Sigmoid colon (tissue), 7 donors: ENCODE results near the gene USP50. TPM values are rescaled to one million over a fixed set of nuclear protein-coding genes. Genes with fewer than 3 reads are reported as not detected.
"Not testable (repeated sequence)": the region's sequence is repeated elsewhere in the genome, so short reads cannot be mapped to it uniquely, and the experiment has no call there.

Experiments used
- DNase-seq: peaks from one replicate; pipeline ENCODE4 v3.0.0-alpha.2; 2019
- H3K27ac ChIP-seq, 4 donors: fragments of 200-600 bp; sonication (generic); one replicate each; pipeline ENCODE4 v1.5.1; 2016 to 2019; ENCODE audit warnings: mild to moderate bottlenecking in 1 of 4
- H3K27me3 ChIP-seq, 3 donors: fragments of 200-600 bp; sonication (generic); one replicate each; pipeline ENCODE4 v1.5.1; 2019; ENCODE audit warnings: mild to moderate bottlenecking in 1 of 3
- H3K36me3 ChIP-seq, 4 donors: fragments of 200-600 bp; sonication (generic); one replicate each; pipeline ENCODE4 v1.5.1; 2016 to 2019
- H3K4me1 ChIP-seq, 4 donors: fragments of 200-600 bp; sonication (generic); one replicate each; pipeline ENCODE4 v1.5.1; 2017 to 2019
- H3K4me3 ChIP-seq, 4 donors: fragments of 200-600 bp; sonication (generic); one replicate each; pipeline ENCODE4 v1.5.1; 2017 to 2019; ENCODE audit warnings: mild to moderate bottlenecking in 2 of 4, moderate library complexity in 1 of 4
- H3K9me3 ChIP-seq, 4 donors: fragments of 200-600 bp in 3 of 4; sonication (generic) in 3 of 4; one replicate each; pipeline versions ENCODE4 v1.5.1 to v1.6.1; 2013 to 2019
- CTCF ChIP-seq, 4 experiments: fragments of 450-650 bp in 3 of 4; fragments of 200-600 bp in 1 of 4; IDR thresholded peaks; one replicate each; pipeline ENCODE4 v1.5.1; 2016 to 2019; ENCODE audit warnings: antibody characterized with exemption in 4 of 4, mild to moderate bottlenecking in 3 of 4, moderate library complexity in 2 of 4
- EP300 ChIP-seq, 4 donors: sonication (generic); formaldehyde crosslinking; IDR thresholded peaks; one replicate each; pipeline ENCODE4 v1.6.1; 2017; ENCODE audit warnings: antibody characterized with exemption in 4 of 4
- POLR2A ChIP-seq, 2 donors: fragments of 450-650 bp; IDR thresholded peaks; one replicate each; pipeline ENCODE4 v1.6.1; 2016; ENCODE audit warnings: antibody characterized with exemption in 2 of 2, mild to moderate bottlenecking in 2 of 2, moderate library complexity in 2 of 2
- POLR2AphosphoS5 ChIP-seq, 4 donors: sonication (generic); formaldehyde crosslinking; IDR thresholded peaks; one replicate each; pipeline ENCODE4 v1.6.1; 2017; ENCODE audit warnings: antibody characterized with exemption in 4 of 4
- WGBS, 2 donors: extraction: QIAGEN DNeasy Blood & Tissue Kit; methylation state at CpG; one replicate each; pipeline ENCODE4 v1.1.7; 2013; 5-methylcytosine and 5-hydroxymethylcytosine counted together
- intact Hi-C: fragments of 100-400 bp; cut with DNase I; formaldehyde crosslinking; loops from one replicate; pipeline ENCODE4 v1.15.1; 2023
- polyA plus RNA-seq, 3 donors: library from polyadenylated mRNA; stranded (reverse); fragments of 200-250 nt; gene quantifications; one replicate each; pipeline ENCODE4 v1.2.3, GENCODE V29; 2013
- total RNA-seq, 4 donors: library from RNA; depleted of rRNA; stranded (reverse); fragments of >200 nt; gene quantifications; one replicate each; pipeline ENCODE4 v1.1.0, GENCODE V29; 2016
- donor health status: healthy with polysubstance abuse.
- donor health status: Bipolar disorder and iron deficiency.
- donor health status: healthy.

Gene USP50
- total and polyA plus RNA-seq, 7 donors: not detected

GRCh38 chr15:50496692-50497091 lies 49.8 kb downstream of the USP50 start:
- intact Hi-C loops: no loop called here
- WGBS, 2 donors: 94 to 95% methylated on average over 2 of the region's 2 CpGs
- H3K36me3 ChIP-seq: peaks cover 0 to 98% (median 53%) of the 10 kb centered on the region in 4 donors
- no peak for TF ChIP-seq CTCF (IDR thresholded peaks at IDR 0.05)
- no peak for TF ChIP-seq POLR2AphosphoS5 (IDR thresholded peaks at IDR 0.05)
- TF ChIP-seq POLR2A (IDR thresholded peaks at IDR 0.05): no peak
- TF ChIP-seq EP300 (IDR thresholded peaks at IDR 0.05): no peak
- H3K27ac ChIP-seq: no peak overlapping the region
- no peak overlapping the region for H3K4me3 ChIP-seq
- no peaks in the 10 kb centered on the region for H3K9me3 ChIP-seq
- H3K27me3 ChIP-seq: no peaks in the 10 kb centered on the region
- no peak for DNase-seq
- no peaks in the 10 kb centered on the region for H3K4me1 ChIP-seq

- DNase-seq, H3K27me3 ChIP-seq, H3K27ac ChIP-seq, H3K4me1 ChIP-seq, H3K4me3 ChIP-seq, H3K9me3 ChIP-seq, intact Hi-C loops: not testable (repeated sequence)
- WGBS, 2 donors: 97% methylated on average over 2 of the region's 2 CpGs
- H3K36me3 ChIP-seq: peaks cover 0 to 100% (median 60%) of the 10 kb centered on the region in 4 donors
Measured at GRCh38 chr15:50494547-50494946, 51.9 kb downstream of the USP50 start.

GRCh38 chr15:50493625-50494024 lies 52.8 kb downstream of the USP50 start:
- intact Hi-C loops: no loop called here

GRCh38 chr15:50487287-50487686 lies 59.2 kb downstream of the USP50 start:
- peaks cover 0 to 97% (median 30%) of the 10 kb centered on the region in 4 donors for H3K36me3 ChIP-seq
- no peaks in the 10 kb centered on the region for H3K9me3 ChIP-seq
- intact Hi-C loops: loop anchor here (10.0 kb wide), 1 partner anchor 88 kb away; no protein-coding TSS in a partner anchor
- no peaks in the 10 kb centered on the region for H3K4me1 ChIP-seq
- H3K4me3 ChIP-seq: no peak overlapping the region
- H3K27ac ChIP-seq: no peak overlapping the region
- H3K27me3 ChIP-seq: no peaks in the 10 kb centered on the region
- no peak for DNase-seq
- no peak for TF ChIP-seq POLR2AphosphoS5 (IDR thresholded peaks at IDR 0.05)
- no peak for TF ChIP-seq EP300 (IDR thresholded peaks at IDR 0.05)
- TF ChIP-seq CTCF (IDR thresholded peaks at IDR 0.05): no peak

More at GRCh38 chr15:50493625-50494024, 52.8 kb downstream of the USP50 start:
- TF ChIP-seq POLR2A (IDR thresholded peaks at IDR 0.05): no peak
- no peak for TF ChIP-seq POLR2AphosphoS5 (IDR thresholded peaks at IDR 0.05)
- no peak for TF ChIP-seq EP300 (IDR thresholded peaks at IDR 0.05)
- TF ChIP-seq CTCF (IDR thresholded peaks at IDR 0.05): no peak
- Histone ChIP-seq H3K9me3 (no peaks in the 10 kb centered on the region), H3K4me1 (no peaks in the 10 kb centered on the region), H3K4me3 (no peak overlapping the region), H3K27ac (no peak overlapping the region), H3K27me3 (no peaks in the 10 kb centered on the region), H3K36me3 (peaks cover 0 to 100% (median 56%) of the 10 kb centered on the region in 4 donors)
- 97 to 99% methylated on average over 3 of the region's 3 CpGs for WGBS, 2 donors
- DNase-seq: no peak

GRCh38 chr15:50485389-50485788 lies 61.1 kb downstream of the USP50 start:
- Histone ChIP-seq H3K36me3 (peaks cover 0 to 97% (median 18%) of the 10 kb centered on the region in 4 donors), H3K27ac (no peak overlapping the region), H3K4me1 (no peaks in the 10 kb centered on the region), H3K27me3 (no peaks in the 10 kb centered on the region), H3K9me3 (no peaks in the 10 kb centered on the region), H3K4me3 (no peak overlapping the region)
- intact Hi-C loops: loop anchor here (10.0 kb wide), 1 partner anchor 89 kb away; no protein-coding TSS in a partner anchor
- TF ChIP-seq EP300 (IDR thresholded peaks at IDR 0.05) (no peak), CTCF (IDR thresholded peaks at IDR 0.05) (no peak), POLR2AphosphoS5 (IDR thresholded peaks at IDR 0.05) (no peak), POLR2A (IDR thresholded peaks at IDR 0.05) (no peak)
- no peak for DNase-seq
- WGBS, 2 donors: 76 to 96% methylated on average over 3 of the region's 3 CpGs
